Central memory CD8-positive, alpha-beta T cell (primary cell): ENCODE data around the gene FSTL3.

ENCODE experiments used
- ATAC-seq: fragments of 150-1000 bp; cut with Tn5 transposase; replicated peaks from 2 replicates; pipeline ENCODE4 v1.10.0; 2022; ENCODE audit warnings: mild to moderate bottlenecking, moderate FRiP score, moderate number of reproducible peaks; ENCODE audit not compliant: poor library complexity, severe bottlenecking; ENCODE audit errors: extremely low read depth
- DNase-seq, 2 donors: peaks; one replicate each; pipeline ENCODE4 v3.0.0; 2021; ENCODE audit warnings: low spot score in 2 of 2
- H3K27ac Mint-ChIP-seq: one replicate; pipeline ENCODE4 v1.8.0; 2022; ENCODE audit warnings: low read depth, mild to moderate bottlenecking, moderate library complexity, mixed read lengths
- H3K27me3 Mint-ChIP-seq: one replicate; pipeline ENCODE4 v1.8.0; 2022; ENCODE audit warnings: mixed read lengths
- H3K36me3 Mint-ChIP-seq: one replicate; pipeline ENCODE4 v1.8.0; 2022; ENCODE audit warnings: mild to moderate bottlenecking, moderate library complexity, mixed read lengths; ENCODE audit not compliant: insufficient read depth
- H3K4me1 Mint-ChIP-seq: one replicate; pipeline ENCODE4 v1.8.0; 2022; ENCODE audit warnings: mixed read lengths
- H3K4me3 Mint-ChIP-seq: one replicate; pipeline ENCODE4 v1.8.0; 2022; ENCODE audit warnings: mild to moderate bottlenecking, moderate library complexity, mixed read lengths
- H3K9me3 Mint-ChIP-seq: one replicate; pipeline ENCODE4 v1.8.0; 2022; ENCODE audit warnings: mixed read lengths

The FSTL3 gene

DNA sequence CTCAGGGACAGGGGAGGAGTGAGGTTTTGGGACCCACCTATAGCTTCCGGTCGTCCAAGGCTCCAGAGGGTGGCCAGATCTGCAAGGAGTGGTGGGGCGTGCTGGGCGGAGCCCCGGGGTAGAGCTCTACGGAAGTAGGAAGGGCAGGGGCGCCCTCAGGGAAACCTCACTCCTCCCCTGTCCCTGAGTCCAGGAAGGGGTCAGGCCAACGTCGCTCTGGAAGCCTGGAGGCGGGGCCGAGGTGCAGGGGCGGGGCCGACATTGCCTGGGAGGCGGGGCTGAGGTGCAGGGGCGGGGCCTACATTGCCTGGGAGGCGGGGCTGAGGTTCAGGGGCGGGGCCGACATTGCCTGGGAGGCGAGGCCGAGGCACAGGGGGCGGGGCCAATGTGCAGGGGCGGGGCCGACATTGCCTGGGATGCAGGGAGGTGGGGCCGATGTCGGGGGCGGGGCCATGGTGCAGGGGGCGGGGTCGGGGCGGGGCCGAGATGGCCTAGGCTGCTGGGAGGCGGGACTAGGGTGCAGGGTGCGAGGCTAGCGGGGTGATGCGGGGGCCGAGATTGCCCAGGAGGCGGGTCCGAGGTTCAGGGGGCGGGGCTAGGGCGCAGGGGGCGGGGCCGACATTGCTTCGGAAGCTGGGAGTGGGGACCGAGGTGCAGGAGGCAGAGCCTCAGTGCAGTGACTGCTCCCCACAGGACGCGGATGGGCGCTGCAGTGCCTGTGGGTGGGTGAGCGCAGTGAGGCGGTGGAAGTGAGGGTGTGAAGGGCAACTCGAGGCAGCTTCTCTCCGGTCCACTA lies 27.7 kb downstream of the FSTL3 start:
- DNase-seq (peak; percentile 44 to 52), ATAC-seq (peak; percentile 61)
- Mint-ChIP-seq H3K36me3 (no peaks in the 10 kb centered on the region), H3K27me3 (peaks cover 31% of the 10 kb centered on the region), H3K27ac (no peak overlapping the region), H3K4me1 (no peaks in the 10 kb centered on the region), H3K9me3 (no peaks in the 10 kb centered on the region), H3K4me3 (peak overlapping the region; percentile 52)

DNA sequence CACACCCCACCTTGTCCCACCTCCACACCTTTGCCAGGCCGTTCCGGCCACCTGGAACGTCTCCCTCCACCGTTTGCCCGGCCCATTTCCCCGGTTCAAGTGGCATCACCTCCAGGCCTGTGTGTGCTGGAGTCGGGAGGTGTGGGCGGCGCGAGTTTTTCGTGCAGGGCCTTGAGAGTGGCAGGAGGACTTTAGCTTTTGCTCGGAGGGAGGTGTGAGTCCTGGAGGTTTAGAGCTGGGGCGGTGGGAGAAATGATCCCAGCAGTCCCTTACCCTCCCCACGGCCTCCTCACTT lies 28.2 kb downstream of the FSTL3 start:
- Mint-ChIP-seq H3K36me3 (no peaks in the 10 kb centered on the region), H3K4me3 (no peak overlapping the region), H3K27me3 (peaks cover 29% of the 10 kb centered on the region), H3K4me1 (no peaks in the 10 kb centered on the region), H3K9me3 (no peaks in the 10 kb centered on the region), H3K27ac (no peak overlapping the region)
- DNase-seq = no peak
- no peak for ATAC-seq

DNA sequence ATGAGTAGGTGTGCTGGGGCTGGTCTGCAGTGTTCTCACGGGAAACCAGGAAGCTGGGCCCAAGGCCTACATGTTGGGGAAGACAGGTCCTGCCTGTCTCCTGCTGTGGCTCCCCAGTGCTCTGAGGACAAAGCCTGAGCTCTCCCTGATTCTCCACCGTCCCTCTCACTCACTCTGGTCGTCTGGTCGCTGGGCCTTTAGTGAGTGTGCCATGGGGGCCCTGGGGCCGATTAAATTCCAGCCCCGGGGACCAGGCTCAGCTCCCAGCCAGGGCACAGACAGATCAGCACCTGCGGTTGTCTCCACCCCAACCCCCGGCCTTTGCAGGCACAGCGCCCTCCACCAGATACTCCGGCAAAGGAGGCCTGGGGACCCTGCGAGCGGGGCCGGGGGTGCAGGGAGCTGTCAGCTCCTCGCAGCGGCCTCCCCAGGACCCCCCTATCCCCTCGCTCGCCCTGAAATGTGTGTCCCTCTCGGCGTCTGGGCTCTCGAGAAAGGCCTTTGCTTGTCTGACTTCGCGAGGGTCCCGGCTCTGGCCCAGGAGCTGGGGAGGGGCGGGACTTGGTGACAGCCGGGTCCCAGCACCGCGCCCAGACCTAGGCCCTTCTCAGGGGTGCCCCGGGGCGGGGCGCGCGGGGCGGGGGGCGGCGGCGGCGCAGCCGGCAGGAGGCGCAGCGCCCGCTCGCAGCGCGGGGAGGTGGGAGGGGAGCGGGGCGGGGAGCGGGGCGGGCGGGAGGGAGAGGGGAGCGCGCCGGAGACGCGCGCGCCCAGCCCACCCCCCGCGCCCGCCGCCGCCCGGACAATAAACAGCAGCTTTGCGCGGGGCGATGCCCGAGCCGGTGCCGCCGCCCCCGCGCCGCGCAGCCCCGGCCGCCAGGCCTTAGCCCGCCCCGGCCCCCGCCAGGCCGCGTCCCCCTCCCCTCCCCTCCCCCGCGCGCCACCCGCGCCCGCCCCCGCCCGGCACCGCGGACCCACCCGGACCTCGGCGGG lies 32.3 kb downstream of the FSTL3 start, which contains the start of gene PALM:
Gene PALM, plus strand, starts transcription at position 782 of the 990 bp plus-strand sequence. CDS start 212 bp downstream, outside the sequence.
- H3K9me3 Mint-ChIP-seq = no peaks in the 10 kb centered on the region
- H3K4me3 Mint-ChIP-seq = no peak within 1 kb of the TSS
- no peak within 1 kb of the TSS for H3K27ac Mint-ChIP-seq
- H3K4me1 Mint-ChIP-seq = no peaks in the 10 kb centered on the region
- no peaks in the 10 kb centered on the region for H3K36me3 Mint-ChIP-seq
- ATAC-seq = no peak
- H3K27me3 Mint-ChIP-seq = peaks cover 38% of the 10 kb centered on the region
- DNase-seq = no peak

DNA sequence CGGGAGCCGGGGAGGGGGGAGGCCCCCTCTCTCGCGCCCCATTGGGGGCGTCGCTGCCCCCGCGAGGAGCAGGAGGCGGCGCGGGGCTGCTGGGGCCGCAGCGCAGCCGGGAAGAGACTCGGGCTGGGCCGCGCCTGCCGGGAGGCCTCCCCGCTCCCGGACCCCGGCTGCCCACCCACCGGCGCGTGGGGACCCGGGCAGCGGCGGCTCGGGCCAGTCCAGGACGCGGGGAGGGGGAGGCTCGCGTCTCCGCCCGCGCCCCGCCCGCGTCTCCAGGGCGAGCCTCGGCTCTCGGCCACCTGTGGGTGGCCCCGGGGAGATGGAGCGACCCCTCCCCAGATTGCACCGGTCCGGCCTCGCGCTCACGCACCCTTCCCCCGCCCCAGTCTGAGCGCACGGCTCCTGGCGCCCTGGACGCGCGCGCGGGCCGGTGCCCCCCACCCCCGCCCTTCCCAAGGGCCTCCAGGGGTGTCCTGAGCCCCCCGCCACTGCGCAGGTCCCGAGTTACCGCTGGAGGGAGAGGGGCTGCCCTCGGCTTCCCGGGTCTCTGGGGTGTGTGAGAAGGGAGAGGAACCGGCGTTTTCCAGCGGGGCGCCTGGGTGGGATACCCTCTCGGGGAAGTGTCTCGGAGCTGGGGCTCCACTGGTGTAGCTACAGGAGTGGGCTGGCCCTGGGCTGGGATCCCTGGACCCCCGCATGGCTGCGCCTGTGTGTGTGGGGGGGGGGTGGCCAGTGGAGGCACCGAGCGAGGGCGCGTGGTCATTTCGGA lies 33.2 kb downstream of the FSTL3 start:
- ATAC-seq = no peak
- Mint-ChIP-seq H3K9me3 (no peaks in the 10 kb centered on the region), H3K36me3 (no peaks in the 10 kb centered on the region), H3K4me1 (no peaks in the 10 kb centered on the region), H3K27ac (no peak overlapping the region), H3K4me3 (no peak overlapping the region), H3K27me3 (peaks cover 36% of the 10 kb centered on the region)
- no peak for DNase-seq

DNA sequence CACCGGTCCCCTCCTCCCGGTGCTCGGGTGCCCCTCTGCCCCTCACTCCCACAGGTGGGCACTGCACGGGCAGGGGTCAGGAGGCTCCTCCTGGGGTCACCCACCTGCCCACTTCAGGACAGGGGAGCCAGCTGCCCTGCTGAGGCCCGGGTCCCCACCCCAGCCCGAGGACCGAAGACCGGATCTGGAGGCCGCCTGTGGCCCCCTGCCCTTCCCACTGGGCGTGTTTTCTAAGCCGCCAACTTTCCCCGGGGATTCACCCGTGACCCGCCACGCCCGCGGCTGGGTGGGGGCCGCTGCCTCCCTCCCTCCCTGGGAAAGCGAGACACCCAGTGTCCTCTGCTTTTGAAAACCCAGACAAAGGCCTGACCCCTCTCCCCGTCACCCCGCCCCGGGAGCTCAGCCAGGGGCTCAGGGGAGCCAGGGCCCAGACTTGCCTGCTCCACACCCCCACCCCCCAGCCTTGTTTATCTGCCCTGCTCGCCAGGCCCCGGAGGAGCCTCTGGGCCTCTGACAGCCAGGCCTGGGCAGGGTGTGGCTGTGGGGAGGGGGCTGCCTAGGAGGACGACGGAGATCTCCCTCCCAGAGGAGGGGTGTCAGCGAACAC lies 33.9 kb downstream of the FSTL3 start:
- DNase-seq = no peak
- Mint-ChIP-seq H3K4me3 (no peak overlapping the region), H3K27me3 (peaks cover 37% of the 10 kb centered on the region), H3K4me1 (no peaks in the 10 kb centered on the region), H3K9me3 (no peaks in the 10 kb centered on the region), H3K27ac (no peak overlapping the region), H3K36me3 (no peaks in the 10 kb centered on the region)
- ATAC-seq = no peak

DNA sequence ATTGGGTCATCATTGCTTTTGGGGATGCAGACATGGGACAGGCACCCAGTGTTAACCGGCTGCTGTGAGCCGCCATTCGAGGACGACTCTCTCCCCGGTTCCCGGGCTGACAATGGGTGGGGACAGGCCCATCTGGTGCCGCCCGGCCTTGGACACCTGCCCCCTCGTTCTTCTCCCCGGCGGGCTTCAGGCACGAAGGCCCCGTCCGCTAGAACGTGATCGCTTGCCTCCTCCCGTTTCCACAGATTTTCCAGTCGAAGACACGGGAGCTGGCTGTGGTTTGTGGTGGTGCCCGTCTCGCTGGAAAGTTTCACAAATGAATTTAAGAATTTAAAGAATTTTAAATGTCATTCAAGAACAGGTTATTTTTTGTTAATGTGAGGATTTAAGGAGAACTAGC lies 34.6 kb downstream of the FSTL3 start:
- H3K36me3 Mint-ChIP-seq = no peaks in the 10 kb centered on the region
- H3K9me3 Mint-ChIP-seq = peaks cover 6% of the 10 kb centered on the region
- no peak overlapping the region for H3K4me3 Mint-ChIP-seq
- DNase-seq (no peak), ATAC-seq (no peak)
- peaks cover 44% of the 10 kb centered on the region for H3K27me3 Mint-ChIP-seq
- H3K27ac Mint-ChIP-seq = no peak overlapping the region
- no peaks in the 10 kb centered on the region for H3K4me1 Mint-ChIP-seq

DNA sequence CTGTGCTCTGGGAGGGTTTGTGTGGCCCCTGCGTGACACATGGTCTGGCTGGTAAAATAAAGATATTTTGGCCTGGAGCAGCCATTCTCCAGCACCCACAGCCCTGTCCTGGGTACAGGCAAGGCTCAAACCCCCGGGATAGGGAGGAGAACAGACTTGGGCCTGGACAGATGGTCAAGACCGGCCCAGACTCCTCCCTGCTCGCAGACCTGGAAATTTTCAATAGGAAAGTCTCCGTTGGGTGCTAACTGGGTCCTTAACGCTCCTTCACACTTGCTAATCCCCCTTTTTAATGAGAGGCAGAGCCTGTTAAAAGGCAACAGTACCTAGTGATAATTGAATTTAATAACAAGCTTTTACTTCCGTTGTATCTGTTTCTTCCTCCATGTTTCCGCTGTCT lies 35.1 kb downstream of the FSTL3 start:
- no peak for DNase-seq
- Mint-ChIP-seq H3K4me3 (no peak overlapping the region), H3K4me1 (no peaks in the 10 kb centered on the region), H3K27me3 (peaks cover 48% of the 10 kb centered on the region), H3K27ac (no peak overlapping the region), H3K36me3 (no peaks in the 10 kb centered on the region), H3K9me3 (peaks cover 8% of the 10 kb centered on the region)
- ATAC-seq = no peak

DNA sequence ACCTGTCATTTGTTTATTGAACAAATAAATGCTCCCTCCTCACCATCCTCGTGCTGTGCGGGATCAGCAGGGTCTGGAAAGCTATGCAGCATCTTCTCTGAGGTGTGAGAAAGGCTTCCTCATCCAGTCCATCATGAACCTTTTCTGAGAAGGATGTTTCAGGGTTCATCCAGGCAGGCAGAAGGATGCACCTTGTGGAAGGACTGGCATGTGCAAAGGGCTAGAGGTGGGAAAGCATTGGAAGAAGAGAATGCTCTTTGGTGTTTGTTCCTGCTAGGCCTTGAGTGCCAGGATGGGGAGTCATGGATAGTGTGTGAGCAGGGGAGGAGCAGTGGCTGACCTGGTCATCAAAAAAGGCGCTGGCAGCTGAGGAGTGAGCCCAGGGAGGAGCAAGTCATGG lies 39.2 kb downstream of the FSTL3 start:
- peaks cover 52% of the 10 kb centered on the region for H3K27me3 Mint-ChIP-seq
- H3K9me3 Mint-ChIP-seq = peaks cover 8% of the 10 kb centered on the region

DNA sequence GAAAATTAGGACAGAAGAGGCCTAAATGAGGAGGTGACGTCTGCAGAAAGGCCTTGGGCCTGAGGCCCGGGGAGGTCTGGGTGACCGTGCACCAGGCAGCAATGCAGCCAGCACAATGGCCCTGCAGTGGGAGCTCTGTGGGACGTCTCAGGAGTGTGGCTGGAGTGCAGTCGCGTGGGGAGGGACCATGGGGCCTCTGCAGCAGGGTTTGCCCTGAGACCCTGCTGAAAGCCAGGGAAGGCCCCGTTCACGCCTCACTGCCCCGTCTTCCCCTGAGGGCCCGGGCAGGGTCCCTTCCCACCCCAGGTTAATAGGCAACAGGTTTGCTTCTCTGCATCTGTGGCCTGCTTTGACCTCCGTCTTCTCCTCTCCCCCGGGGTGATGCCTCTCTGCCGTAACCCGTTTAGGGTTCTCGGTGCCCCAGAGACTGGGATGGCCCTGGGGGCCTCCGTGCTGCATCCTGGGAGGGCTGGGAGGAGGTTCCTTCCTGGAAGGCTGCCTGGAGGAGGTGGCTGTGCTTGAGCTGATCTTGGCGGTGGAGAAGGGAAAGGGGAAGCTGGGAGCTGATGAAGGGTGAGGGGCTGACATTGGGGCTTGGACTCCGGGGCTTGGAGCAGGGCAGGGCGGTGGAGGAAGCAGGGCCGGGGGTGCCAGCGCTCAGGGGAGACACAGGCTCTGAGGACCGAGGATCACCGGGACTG lies 42.2 kb downstream of the FSTL3 start:
- no peak for DNase-seq
- Mint-ChIP-seq H3K27me3 (peaks cover 43% of the 10 kb centered on the region), H3K36me3 (no peaks in the 10 kb centered on the region), H3K4me1 (no peaks in the 10 kb centered on the region), H3K9me3 (peaks cover 8% of the 10 kb centered on the region), H3K27ac (no peak overlapping the region), H3K4me3 (no peak overlapping the region)
- no peak for ATAC-seq

More for the DNA sequence above, 39.2 kb downstream of the FSTL3 start:
- H3K4me1 Mint-ChIP-seq = no peaks in the 10 kb centered on the region
- H3K36me3 Mint-ChIP-seq = no peaks in the 10 kb centered on the region
- no peak for ATAC-seq
- no peak for DNase-seq
- H3K27ac Mint-ChIP-seq = no peak overlapping the region
- no peak overlapping the region for H3K4me3 Mint-ChIP-seq

DNA sequence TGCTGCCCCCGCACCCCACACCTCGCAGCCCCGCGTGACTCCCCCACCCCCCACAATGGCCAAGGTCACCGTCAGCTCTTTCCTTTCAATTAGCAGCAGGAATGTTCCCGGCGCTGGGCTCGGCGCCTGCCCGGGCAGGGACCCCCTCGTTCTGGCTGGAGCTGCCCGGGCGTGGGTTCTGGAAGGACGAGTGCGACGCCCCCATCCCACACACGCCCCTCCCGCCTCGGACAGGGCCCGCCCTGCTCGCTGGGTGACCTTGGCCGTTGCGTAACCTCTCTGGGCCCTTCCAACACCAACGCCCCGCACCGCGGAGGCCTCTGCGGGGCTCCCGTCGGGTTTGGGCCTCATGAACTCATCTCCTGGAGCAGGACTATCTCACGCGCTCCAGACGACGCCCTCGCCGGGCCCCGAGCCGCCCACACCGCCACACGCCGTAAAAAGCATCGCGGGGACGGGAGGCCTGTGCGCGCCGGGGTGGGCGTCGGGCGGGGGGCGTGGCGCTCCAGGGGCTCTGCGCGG lies 42.9 kb downstream of the FSTL3 start:
- Mint-ChIP-seq H3K27me3 (peaks cover 43% of the 10 kb centered on the region), H3K4me3 (no peak overlapping the region), H3K4me1 (no peaks in the 10 kb centered on the region), H3K27ac (no peak overlapping the region), H3K9me3 (peaks cover 8% of the 10 kb centered on the region), H3K36me3 (no peaks in the 10 kb centered on the region)
- DNase-seq (no peak), ATAC-seq (no peak)

DNA sequence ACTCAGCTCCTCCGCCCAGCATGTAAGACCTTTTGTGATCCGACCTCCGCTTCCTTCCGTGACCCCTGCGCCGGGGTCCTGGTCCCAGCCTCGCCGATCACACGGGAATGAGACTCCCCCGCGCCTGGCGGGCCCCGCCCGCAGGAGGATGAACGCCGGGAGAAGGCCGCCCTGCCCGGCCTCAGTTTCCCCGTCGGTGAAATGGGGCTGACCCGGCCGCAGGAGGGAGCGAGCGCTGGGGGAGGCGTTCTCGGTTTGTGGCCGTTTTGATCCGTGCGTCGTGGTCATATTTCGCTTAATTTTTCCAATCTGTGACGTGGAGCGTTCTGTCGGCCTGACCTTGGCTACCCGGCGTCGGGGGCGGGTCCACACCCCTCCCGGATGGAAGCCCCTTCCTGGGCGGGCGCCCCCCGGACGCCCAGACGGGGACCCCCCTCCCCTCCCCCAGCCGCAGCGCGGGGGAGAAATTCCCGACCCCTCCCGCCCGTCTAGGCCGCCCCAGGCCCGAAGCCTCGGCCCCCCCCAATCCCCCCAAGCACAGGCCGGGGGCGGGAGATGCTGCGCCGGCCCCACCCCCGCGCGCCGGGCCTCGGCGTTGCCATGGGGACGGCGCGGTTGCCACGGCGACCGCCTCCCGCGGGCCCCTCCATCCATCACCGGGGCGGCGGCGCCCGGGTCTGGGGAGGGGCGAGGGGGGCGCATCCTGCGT lies 43.6 kb downstream of the FSTL3 start:
- no peak overlapping the region for H3K27ac Mint-ChIP-seq
- ATAC-seq (no peak), DNase-seq (no peak)
- peaks cover 43% of the 10 kb centered on the region for H3K27me3 Mint-ChIP-seq
- no peaks in the 10 kb centered on the region for H3K36me3 Mint-ChIP-seq
- H3K4me1 Mint-ChIP-seq = no peaks in the 10 kb centered on the region
- no peak overlapping the region for H3K4me3 Mint-ChIP-seq
- peaks cover 8% of the 10 kb centered on the region for H3K9me3 Mint-ChIP-seq
